Calu3 (cell line): Measurements from ENCODE around the gene AP3S1. TPM values are rescaled to one million over a fixed set of nuclear protein-coding genes. Genes with fewer than 3 reads are reported as not detected.
"Not testable (repeated sequence)": the region's sequence is repeated elsewhere in the genome, so short reads cannot be mapped to it uniquely, and the experiment has no call there.

Source experiments
- BruUV-seq: library from RNA; stranded (reverse); fragments of 400-500 nt; replicated peaks from 2 replicates; lab custom pipeline; 2021; lab: Mats Ljungman, UMichigan
- CTCF ChIA-PET: fragments of 300-600 bp; sonication (Branson Sonifier 250); formaldehyde crosslinking; loops from one replicate; lab custom pipeline; 2022; ENCODE audit warnings: antibody characterized with exemption; lab: Charles Lee
- DNase-seq: peaks from one replicate; pipeline ENCODE4 v3.0.0; 2022
- H3K27ac Mint-ChIP-seq: one replicate; pipeline ENCODE4 v1.8.0; 2022; ENCODE audit warnings: mixed read lengths; ENCODE audit not compliant: unreplicated experiment
- H3K27me3 Mint-ChIP-seq: one replicate; pipeline ENCODE4 v1.8.0; 2022; ENCODE audit warnings: mixed read lengths; ENCODE audit not compliant: unreplicated experiment
- H3K36me3 Mint-ChIP-seq: one replicate; pipeline ENCODE4 v1.8.0; 2022; ENCODE audit warnings: mild to moderate bottlenecking, moderate library complexity, mixed read lengths; ENCODE audit not compliant: insufficient read depth, unreplicated experiment
- H3K4me1 Mint-ChIP-seq: one replicate; pipeline ENCODE4 v1.8.0; 2022; ENCODE audit warnings: mild to moderate bottlenecking, low read depth, mixed read lengths; ENCODE audit not compliant: unreplicated experiment
- H3K4me3 Mint-ChIP-seq: one replicate; pipeline ENCODE4 v1.8.0; 2022; ENCODE audit warnings: mild to moderate bottlenecking, low read depth, moderate library complexity, mixed read lengths; ENCODE audit not compliant: unreplicated experiment
- H3K9me3 Mint-ChIP-seq: one replicate; pipeline ENCODE4 v1.8.0; 2022; ENCODE audit warnings: low read depth, mixed read lengths; ENCODE audit not compliant: unreplicated experiment
- CTCF ChIP-seq: fragments of 200-600 bp; IDR thresholded peaks from one replicate; pipeline ENCODE4 v1.8.0; 2022; ENCODE audit warnings: antibody characterized with exemption; ENCODE audit not compliant: unreplicated experiment
- intact Hi-C: fragments of 100-400 bp; cut with micrococcal nuclease; formaldehyde crosslinking; loops from one replicate; pipeline ENCODE4 v1.10.0; 2022; ENCODE audit not compliant: unreplicated experiment
- total RNA-seq: library from RNA; stranded (reverse); gene quantifications from 2 replicates; pipeline ENCODE4 v1.2.3, GENCODE V29; 2022

AP3S1 gene
- total RNA-seq, 1 experiment from 2014 or later = 101 TPM

DNA sequence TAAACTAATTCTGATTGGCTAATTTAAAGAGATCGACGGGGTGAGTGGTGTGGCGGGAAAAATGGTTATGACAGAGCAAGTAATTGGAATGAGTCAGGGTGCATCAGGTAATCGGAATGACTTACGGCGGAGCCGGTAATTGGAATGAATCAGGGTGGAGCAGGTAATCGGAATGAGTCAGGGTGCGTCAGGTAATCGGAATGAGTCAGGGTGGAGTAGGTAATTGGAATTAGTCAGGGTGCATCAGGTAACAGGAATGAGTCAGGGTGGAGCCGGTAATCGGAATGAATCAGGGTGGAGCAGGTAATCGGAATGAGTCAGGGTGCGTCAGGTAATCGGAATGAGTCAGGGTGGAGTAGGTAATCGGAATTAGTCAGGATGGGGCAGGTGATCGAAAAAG is 88.4 kb downstream of the AP3S1 start:
- CTCF ChIA-PET, H3K4me1 Mint-ChIP-seq, BruUV-seq, H3K9me3 Mint-ChIP-seq, H3K4me3 Mint-ChIP-seq, intact Hi-C loops, H3K27ac Mint-ChIP-seq, H3K27me3 Mint-ChIP-seq: not testable (repeated sequence)
- DNase-seq = peak; percentile 64
- H3K36me3 Mint-ChIP-seq = peaks cover 12% of the 10 kb centered on the region

DNA sequence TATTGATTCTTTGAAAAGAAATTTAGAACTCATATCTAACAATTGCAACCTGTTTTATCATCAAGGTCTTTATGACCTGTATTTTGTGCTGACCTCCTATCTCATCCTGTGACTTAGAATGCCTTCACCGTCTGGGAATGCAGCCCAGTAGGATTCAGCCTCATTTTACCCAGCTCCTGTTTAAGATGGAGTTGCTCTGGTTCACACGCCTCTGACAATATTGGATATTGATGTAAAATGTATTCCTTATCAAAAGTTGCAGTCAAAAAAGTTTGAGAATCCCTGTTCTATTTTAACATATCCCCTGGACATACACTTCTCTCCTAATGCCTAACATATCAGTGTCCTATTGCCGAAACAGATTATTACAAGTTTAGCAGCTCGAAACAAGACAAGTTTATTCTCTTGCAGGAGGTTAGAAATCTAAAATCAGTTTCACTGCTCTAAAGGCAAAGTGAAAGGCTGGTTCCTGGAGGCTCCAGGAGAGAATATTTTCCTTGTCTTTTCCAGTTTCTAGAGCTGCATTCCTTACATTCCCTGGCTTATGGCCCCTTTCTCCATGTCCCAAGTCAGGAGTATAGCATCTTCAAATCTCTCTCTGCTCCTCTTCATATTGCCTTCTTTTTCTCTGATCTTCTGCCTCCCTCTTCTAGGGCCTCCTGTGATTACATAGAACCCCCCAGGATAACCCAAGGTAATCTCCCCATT is 89.0 kb downstream of the AP3S1 start:
- H3K36me3 Mint-ChIP-seq = peaks cover 12% of the 10 kb centered on the region
- no peaks in the 10 kb centered on the region for H3K27me3 Mint-ChIP-seq
- no TSS peak for BruUV-seq
- no peak overlapping the region for H3K4me3 Mint-ChIP-seq
- H3K9me3 Mint-ChIP-seq = peaks cover 7% of the 10 kb centered on the region
- TF ChIP-seq CTCF = no peak
- CTCF ChIA-PET = no interaction called here
- H3K4me1 Mint-ChIP-seq = peaks cover 9% of the 10 kb centered on the region
- H3K27ac Mint-ChIP-seq = no peak overlapping the region
- DNase-seq = no peak
- intact Hi-C loops = no loop called here

DNA sequence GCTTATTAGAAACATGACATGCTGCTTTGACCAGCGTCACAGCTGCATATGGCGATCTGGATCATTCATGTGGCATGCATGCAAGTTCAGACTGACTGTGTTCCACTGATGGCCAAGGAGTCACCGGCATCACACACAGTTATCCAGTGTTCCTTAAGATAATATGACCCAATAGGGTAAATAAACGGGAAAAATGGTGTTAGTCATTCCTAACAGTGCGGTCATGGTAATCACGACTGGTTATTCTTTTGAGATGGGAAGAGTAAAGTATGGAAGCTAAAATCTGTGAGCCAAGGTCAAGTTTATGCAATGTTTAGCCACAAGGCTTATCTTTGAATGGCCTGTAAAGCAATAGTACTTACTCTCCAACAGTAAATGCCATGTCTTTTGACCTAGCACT is 91.3 kb downstream of the AP3S1 start:
- intact Hi-C loops = no loop called here
- no TSS peak for BruUV-seq
- CTCF ChIA-PET = no interaction called here
- H3K4me3 Mint-ChIP-seq = no peak overlapping the region
- peaks cover 9% of the 10 kb centered on the region for H3K4me1 Mint-ChIP-seq
- peaks cover 12% of the 10 kb centered on the region for H3K36me3 Mint-ChIP-seq
- no peak for DNase-seq
- H3K9me3 Mint-ChIP-seq = peaks cover 7% of the 10 kb centered on the region
- no peak overlapping the region for H3K27ac Mint-ChIP-seq
- no peak for TF ChIP-seq CTCF
- no peaks in the 10 kb centered on the region for H3K27me3 Mint-ChIP-seq

GRCh38 chr5:115934388-115934974 is 92.7 kb downstream of the AP3S1 start:
- TF ChIP-seq CTCF = no peak
- Mint-ChIP-seq H3K27me3 (no peaks in the 10 kb centered on the region), H3K4me1 (no peaks in the 10 kb centered on the region), H3K36me3 (peaks cover 2% of the 10 kb centered on the region), H3K4me3 (no peak overlapping the region), H3K27ac (no peak overlapping the region), H3K9me3 (peaks cover 4% of the 10 kb centered on the region)
- CTCF ChIA-PET = no interaction called here
- no peak for DNase-seq
- intact Hi-C loops = no loop called here
- BruUV-seq = no TSS peak

- no peak for DNase-seq
- Mint-ChIP-seq H3K4me1 (peaks cover 5% of the 10 kb centered on the region), H3K4me3 (no peak overlapping the region), H3K36me3 (no peaks in the 10 kb centered on the region), H3K9me3 (peaks cover 6% of the 10 kb centered on the region), H3K27ac (no peak overlapping the region), H3K27me3 (no peaks in the 10 kb centered on the region)
- no TSS peak for BruUV-seq
- intact Hi-C loops = no loop called here
- TF ChIP-seq CTCF = no peak
- CTCF ChIA-PET = no interaction called here
These were observed 94.3 kb downstream of the AP3S1 start for GRCh38 chr5:115936031-115936430.
